Mucosa of stomach (tissue), 1 donor: ENCODE measurements around the gene CCSER2.
"Not testable (repeated sequence)": the region's sequence is repeated elsewhere in the genome, so short reads cannot be mapped to it uniquely, and the experiment has no call there.

Experiments used
- H3K27me3 ChIP-seq: one replicate; pipeline ENCODE4 v1.7.0; 2013; ENCODE audit warnings: mild to moderate bottlenecking, low read length; ENCODE audit not compliant: control insufficient read depth, insufficient read depth
- H3K36me3 ChIP-seq: one replicate; pipeline ENCODE4 v1.7.0; 2013; ENCODE audit warnings: low read length; ENCODE audit not compliant: control insufficient read depth, insufficient read depth
- H3K4me1 ChIP-seq: one replicate; pipeline ENCODE4 v1.7.0; 2013; ENCODE audit warnings: mild to moderate bottlenecking, low read length; ENCODE audit not compliant: control insufficient read depth, insufficient read depth
- H3K4me3 ChIP-seq: one replicate; pipeline ENCODE4 v1.7.0; 2013; ENCODE audit warnings: low read length
- H3K9ac ChIP-seq: one replicate; pipeline ENCODE4 v1.7.0; 2013; ENCODE audit warnings: mild to moderate bottlenecking, low read length, moderate library complexity
- H3K9me3 ChIP-seq: one replicate; pipeline ENCODE4 v1.7.0; 2013; ENCODE audit warnings: mild to moderate bottlenecking, low read length, moderate library complexity; ENCODE audit not compliant: control insufficient read depth
- donor health status: Pancreatic carcinoma.

CCSER2 gene

GRCh38 chr10:84339025-84339424, 10.6 kb downstream of the CCSER2 start:
- Histone ChIP-seq H3K4me1 (no peaks in the 10 kb centered on the region), H3K36me3 (no peaks in the 10 kb centered on the region), H3K9me3 (no peaks in the 10 kb centered on the region), H3K27me3 (no peaks in the 10 kb centered on the region), H3K4me3 (no peak overlapping the region), H3K9ac (no peak overlapping the region)

- Histone ChIP-seq H3K4me3 (no peak overlapping the region), H3K4me1 (no peaks in the 10 kb centered on the region), H3K9me3 (no peaks in the 10 kb centered on the region), H3K9ac (no peak overlapping the region), H3K36me3 (no peaks in the 10 kb centered on the region), H3K27me3 (no peaks in the 10 kb centered on the region)
Observed at GRCh38 chr10:84340187-84340586, 11.8 kb downstream of the CCSER2 start.

- H3K9me3 ChIP-seq: no peaks in the 10 kb centered on the region
- H3K27me3 ChIP-seq: no peaks in the 10 kb centered on the region
- H3K4me3 ChIP-seq: no peak overlapping the region
- no peaks in the 10 kb centered on the region for H3K36me3 ChIP-seq
- H3K4me1 ChIP-seq: no peaks in the 10 kb centered on the region
- no peak overlapping the region for H3K9ac ChIP-seq
Observed at GRCh38 chr10:84340632-84341537, 12.5 kb downstream of the CCSER2 start.

- Histone ChIP-seq H3K9me3 (no peaks in the 10 kb centered on the region), H3K9ac (no peak overlapping the region), H3K4me3 (no peak overlapping the region), H3K36me3 (no peaks in the 10 kb centered on the region), H3K27me3 (no peaks in the 10 kb centered on the region), H3K4me1 (no peaks in the 10 kb centered on the region)
Observed at GRCh38 chr10:84341538-84341856, 13.1 kb downstream of the CCSER2 start.

GRCh38 chr10:84341983-84342382, 13.6 kb downstream of the CCSER2 start:
- Histone ChIP-seq H3K4me3 (no peak overlapping the region), H3K36me3 (no peaks in the 10 kb centered on the region), H3K4me1 (no peaks in the 10 kb centered on the region)

GRCh38 chr10:84342584-84342983, 14.2 kb downstream of the CCSER2 start:
- Histone ChIP-seq H3K9me3 (no peaks in the 10 kb centered on the region), H3K27me3 (no peaks in the 10 kb centered on the region), H3K4me3 (no peak overlapping the region), H3K36me3 (no peaks in the 10 kb centered on the region), H3K9ac (no peak overlapping the region), H3K4me1 (no peaks in the 10 kb centered on the region)

More at GRCh38 chr10:84341983-84342382, 13.6 kb downstream of the CCSER2 start:
- no peaks in the 10 kb centered on the region for H3K9me3 ChIP-seq
- H3K27me3 ChIP-seq: no peaks in the 10 kb centered on the region
- no peak overlapping the region for H3K9ac ChIP-seq

GRCh38 chr10:84343831-84344230, 15.4 kb downstream of the CCSER2 start:
- Histone ChIP-seq H3K27me3 (no peaks in the 10 kb centered on the region), H3K36me3 (no peaks in the 10 kb centered on the region), H3K9me3 (no peaks in the 10 kb centered on the region), H3K4me3 (no peak overlapping the region), H3K9ac (no peak overlapping the region), H3K4me1 (no peaks in the 10 kb centered on the region)

- Histone ChIP-seq H3K9ac (no peak overlapping the region), H3K9me3 (no peaks in the 10 kb centered on the region), H3K4me3 (no peak overlapping the region), H3K4me1 (no peaks in the 10 kb centered on the region), H3K27me3 (no peaks in the 10 kb centered on the region), H3K36me3 (no peaks in the 10 kb centered on the region)
Observed at GRCh38 chr10:84344526-84344925, 16.1 kb downstream of the CCSER2 start.

- not testable (repeated sequence) for H3K4me3 ChIP-seq, H3K9me3 ChIP-seq, H3K36me3 ChIP-seq, H3K27me3 ChIP-seq, H3K4me1 ChIP-seq, H3K9ac ChIP-seq
Observed at GRCh38 chr10:84347575-84348002, 19.2 kb downstream of the CCSER2 start.

- Histone ChIP-seq H3K27me3 (no peaks in the 10 kb centered on the region), H3K4me1 (no peaks in the 10 kb centered on the region), H3K36me3 (no peaks in the 10 kb centered on the region), H3K9ac (no peak overlapping the region), H3K9me3 (no peaks in the 10 kb centered on the region), H3K4me3 (no peak overlapping the region)
Observed at GRCh38 chr10:84348447-84348846, 20.1 kb downstream of the CCSER2 start.

GRCh38 chr10:84348860-84349259, 20.5 kb downstream of the CCSER2 start:
- Histone ChIP-seq H3K9ac (no peak overlapping the region), H3K27me3 (no peaks in the 10 kb centered on the region), H3K4me1 (no peaks in the 10 kb centered on the region), H3K4me3 (no peak overlapping the region), H3K9me3 (no peaks in the 10 kb centered on the region), H3K36me3 (no peaks in the 10 kb centered on the region)

GRCh38 chr10:84352251-84352842, 24.0 kb downstream of the CCSER2 start:
- Histone ChIP-seq H3K36me3 (no peaks in the 10 kb centered on the region), H3K9me3 (no peaks in the 10 kb centered on the region), H3K9ac (no peak overlapping the region), H3K4me3 (no peak overlapping the region), H3K27me3 (no peaks in the 10 kb centered on the region), H3K4me1 (no peaks in the 10 kb centered on the region)
